HEK293T (cell line): ENCODE results near the gene ABL2.
"Not testable (repeated sequence)": the region's sequence is repeated elsewhere in the genome, so short reads cannot be mapped to it uniquely, and the experiment has no call there.

Source experiments
- CTCF ChIA-PET: fragments of 350-600 bp; formaldehyde crosslinking; extraction: SDS; loops from one replicate; lab custom pipeline; 2021; ENCODE audit warnings: antibody characterized with exemption, inconsistent platforms; lab: Yijun Ruan, JAX
- POLR2A ChIA-PET: fragments of 350-600 bp; formaldehyde crosslinking; extraction: SDS; loops from one replicate; lab custom pipeline; 2020; ENCODE audit warnings: antibody characterized with exemption, inconsistent platforms; lab: Yijun Ruan, JAX
- DNase-seq: peaks from one replicate; pipeline ENCODE4 v3.0.0; 2012; ENCODE audit warnings: mixed read lengths; ENCODE audit errors: extremely low spot score
- ARNT ChIP-seq: fragments of 450-650 bp; IDR thresholded peaks from 2 replicates; pipeline ENCODE4 v1.6.1; 2017; ENCODE audit warnings: mild to moderate bottlenecking
- BHLHE40 ChIP-seq: fragments of 450-650 bp; IDR thresholded peaks from 2 replicates; pipeline ENCODE4 v1.6.1; 2016; ENCODE audit warnings: mild to moderate bottlenecking, moderate library complexity, borderline replicate concordance
- CTBP1 ChIP-seq: fragments of 450-650 bp; IDR thresholded peaks from 2 replicates; pipeline ENCODE4 v1.6.1; 2016; ENCODE audit warnings: borderline replicate concordance
- ELF4 ChIP-seq: fragments of 450-650 bp; IDR thresholded peaks from 2 replicates; pipeline ENCODE4 v1.6.1; 2017; ENCODE audit warnings: antibody characterized with exemption
- FOXA1 ChIP-seq: fragments of 450-650 bp; IDR thresholded peaks from 2 replicates; pipeline ENCODE4 v1.6.1; 2016; ENCODE audit warnings: mild to moderate bottlenecking
- FOXK2 ChIP-seq: fragments of 450-650 bp; IDR thresholded peaks from 2 replicates; pipeline ENCODE4 v1.6.1; 2016; ENCODE audit warnings: mild to moderate bottlenecking
- FOXM1 ChIP-seq: fragments of 450-650 bp; IDR thresholded peaks from 2 replicates; pipeline ENCODE4 v1.6.1; 2017; ENCODE audit warnings: mild to moderate bottlenecking, borderline replicate concordance
- HDGF ChIP-seq: fragments of 450-650 bp; IDR thresholded peaks from 2 replicates; pipeline ENCODE4 v1.6.1; 2017; ENCODE audit warnings: antibody characterized with exemption, borderline replicate concordance
- L3MBTL2 ChIP-seq: fragments of 450-650 bp; conservative IDR thresholded peaks from 2 replicates; pipeline ENCODE4 v1.6.1; 2016; ENCODE audit warnings: mild to moderate bottlenecking
- LEF1 ChIP-seq: fragments of 450-650 bp; IDR thresholded peaks from 2 replicates; pipeline ENCODE4 v1.6.1; 2017; ENCODE audit warnings: mild to moderate bottlenecking, borderline replicate concordance
- NFRKB ChIP-seq: fragments of 450-650 bp; IDR thresholded peaks from 2 replicates; pipeline ENCODE4 v1.6.1; 2016; ENCODE audit warnings: mild to moderate bottlenecking, moderate library complexity
- PKNOX1 ChIP-seq: fragments of 450-650 bp; IDR thresholded peaks from 2 replicates; pipeline ENCODE4 v1.6.1; 2016
- SP1 ChIP-seq: fragments of 450-650 bp; IDR thresholded peaks from 2 replicates; pipeline ENCODE4 v1.6.1; 2017
- SUZ12 ChIP-seq: fragments of 450-650 bp; IDR thresholded peaks from 2 replicates; pipeline ENCODE4 v1.6.1; 2016; ENCODE audit warnings: mild to moderate bottlenecking
- TARDBP ChIP-seq: fragments of 450-650 bp; IDR thresholded peaks from 2 replicates; pipeline ENCODE4 v1.6.1; 2016
- ZNF384 ChIP-seq: fragments of 450-650 bp; IDR thresholded peaks from 2 replicates; pipeline ENCODE4 v1.6.1; 2016

ABL2 gene

GRCh38 chr1:179137617-179138255 lies 91.7 kb downstream of the ABL2 start:
- CTCF ChIA-PET = interaction anchor here (0.5 to 1.2 kb wide), 3 partner anchors 17 to 1772 kb away, joined by 3 to 6 read pairs (median 4); no protein-coding TSS in a partner anchor
- POLR2A ChIA-PET = no interaction called here
- TF ChIP-seq FOXA1 (no peak), ZNF384 (no peak), SP1 (no peak)
- DNase-seq = peak; percentile 7

- DNase-seq, CTCF ChIA-PET, POLR2A ChIA-PET: not testable (repeated sequence)
These were observed 93.8 kb downstream of the ABL2 start for GRCh38 chr1:179135707-179136106.

- POLR2A ChIA-PET, DNase-seq, CTCF ChIA-PET: not testable (repeated sequence)
These were observed 94.3 kb downstream of the ABL2 start for GRCh38 chr1:179135168-179135567.

GRCh38 chr1:179129702-179130473 lies 99.6 kb downstream of the ABL2 start:
- CTCF ChIA-PET = interaction anchor here (0.6 kb wide), 3 partner anchors 71 to 662 kb away, joined by 3 to 5 read pairs (median 4); no protein-coding TSS in a partner anchor
- TF ChIP-seq L3MBTL2 (no peak), LEF1 (no peak), SP1 (no peak), BHLHE40 (no peak), ARNT (no peak), CTBP1 (no peak), ZNF384 (no peak), NFRKB (no peak), FOXA1 (no peak), ELF4 (no peak), SUZ12 (no peak), TARDBP (no peak), FOXK2 (no peak)
- POLR2A ChIA-PET = interaction anchor here (0.6 kb wide), 1 partner anchor 495 kb away, joined by 3 read pairs; no protein-coding TSS in a partner anchor
- no peak for DNase-seq

GRCh38 chr1:179128520-179128919 lies 101.0 kb downstream of the ABL2 start:
- CTCF ChIA-PET = no interaction called here
- no peak for TF ChIP-seq NFRKB
- TF ChIP-seq FOXA1 = no peak
- POLR2A ChIA-PET = no interaction called here
- DNase-seq = no peak

GRCh38 chr1:179127163-179127895 lies 102.1 kb downstream of the ABL2 start:
- ChIA-PET CTCF (interaction anchor here (0.6 kb wide), 1 partner anchor 363 kb away, joined by 7 read pairs; no protein-coding TSS in a partner anchor), POLR2A (interaction anchor here (1.3 kb wide), 1 partner anchor 238 kb away, joined by 3 read pairs; the partner anchor contains the start of gene AXDND1)
- no peak for DNase-seq
- TF ChIP-seq FOXM1 (no peak), PKNOX1 (no peak)

GRCh38 chr1:179126338-179127060 lies 103.0 kb downstream of the ABL2 start:
- no peak for TF ChIP-seq L3MBTL2
- TF ChIP-seq NFRKB = no peak
- no peak for TF ChIP-seq HDGF
- no peak for TF ChIP-seq TARDBP
- no peak for TF ChIP-seq FOXM1
- TF ChIP-seq FOXK2 = no peak
- no peak for TF ChIP-seq ZNF384
- no peak for TF ChIP-seq BHLHE40
- TF ChIP-seq LEF1 = no peak
- TF ChIP-seq FOXA1 = no peak
- TF ChIP-seq SUZ12 = no peak
- DNase-seq = no peak
- POLR2A ChIA-PET = interaction anchor here (1.3 kb wide), 1 partner anchor 239 kb away, joined by 3 read pairs; the partner anchor contains the start of gene AXDND1
- CTCF ChIA-PET = interaction anchor here (0.6 kb wide), 1 partner anchor 362 kb away, joined by 7 read pairs; no protein-coding TSS in a partner anchor

- ChIA-PET POLR2A (no interaction called here), CTCF (no interaction called here)
- TF ChIP-seq FOXM1 = no peak
- TF ChIP-seq L3MBTL2 = no peak
- no peak for TF ChIP-seq SUZ12
- no peak for DNase-seq
These were observed 104.6 kb downstream of the ABL2 start for GRCh38 chr1:179124873-179125272.
